Stomach (tissue), 9 donors: ENCODE data around the gene CREB3. TPM values are rescaled to one million over a fixed set of nuclear protein-coding genes. Genes with fewer than 3 reads are reported as not detected.

Experiments
- DNase-seq, 2 donors: peaks; one replicate each; pipeline versions ENCODE4 v3.0.0 to v3.0.0-alpha.2; 2013 to 2019
- H3K27ac ChIP-seq, 5 donors: fragments of 200-600 bp in 4 of 5; sonication (generic) in 4 of 5; one replicate each; pipeline ENCODE4 v1.5.1; 2013 to 2019; ENCODE audit warnings: mild to moderate bottlenecking in 1 of 5, moderate library complexity in 1 of 5
- H3K27me3 ChIP-seq, 3 donors: fragments of 200-600 bp; sonication (generic); one replicate each; pipeline ENCODE4 v1.5.1; 2017 to 2019; ENCODE audit warnings: mixed run types in 1 of 3
- H3K36me3 ChIP-seq, 4 donors: fragments of 200-600 bp; sonication (generic); 1 replicate in 3 of 4; 2 replicates in 1 of 4; pipeline ENCODE4 v1.5.1; 2016 to 2019
- H3K4me1 ChIP-seq, 4 donors: fragments of 200-600 bp; sonication (generic); one replicate each; pipeline ENCODE4 v1.5.1; 2016 to 2019
- H3K4me3 ChIP-seq, 4 donors: fragments of 200-600 bp; sonication (generic) in 3 of 4; one replicate each; pipeline ENCODE4 v1.5.1; 2016 to 2019; ENCODE audit warnings: mild to moderate bottlenecking in 1 of 4
- H3K9me3 ChIP-seq, 4 donors: fragments of 200-600 bp; sonication (generic); one replicate each; pipeline ENCODE4 v1.5.1; 2016 to 2019
- CTCF ChIP-seq, 7 experiments: fragments of 450-650 bp in 4 of 7; fragments of 200-600 bp in 3 of 7; sonication (generic) in 3 of 7; IDR thresholded peaks; one replicate each; pipeline ENCODE4 v1.5.1; 2016 to 2019; ENCODE audit warnings: antibody characterized with exemption in 7 of 7, control low read depth in 2 of 7, mild to moderate bottlenecking in 1 of 7
- EP300 ChIP-seq: sonication (generic); formaldehyde crosslinking; IDR thresholded peaks from one replicate; pipeline ENCODE4 v1.6.1; 2017; ENCODE audit warnings: antibody characterized with exemption
- POLR2A ChIP-seq, 4 donors: fragments of 450-650 bp; IDR thresholded peaks; one replicate each; pipeline ENCODE4 v1.6.1; 2016; ENCODE audit warnings: antibody characterized with exemption in 4 of 4, control low read depth in 2 of 4, mild to moderate bottlenecking in 1 of 4, moderate library complexity in 1 of 4
- POLR2AphosphoS5 ChIP-seq, 3 donors: sonication (generic); formaldehyde crosslinking; IDR thresholded peaks; one replicate each; pipeline ENCODE4 v1.6.1; 2016; ENCODE audit warnings: antibody characterized with exemption in 3 of 3
- WGBS, 5 donors: extraction: QIAGEN DNeasy Blood & Tissue Kit in 3 of 5; methylation state at CpG; one replicate each; pipeline versions ENCODE4 v1.1.5 to v1.1.7; 2013 to 2018; 5-methylcytosine and 5-hydroxymethylcytosine counted together
- intact Hi-C: fragments of 100-400 bp; cut with DNase I; formaldehyde crosslinking; loops from one replicate; pipeline ENCODE4 v1.15.1; 2023; ENCODE audit warnings: low total_unique reads
- polyA plus RNA-seq, 3 donors: library from polyadenylated mRNA; stranded (reverse); fragments of 200-250 nt; gene quantifications; one replicate each; pipeline ENCODE4 v1.2.3, GENCODE V29; 2013
- total RNA-seq, 5 donors: library from RNA; depleted of rRNA; stranded (reverse); fragments of >200 nt; gene quantifications; one replicate each; pipeline versions ENCODE4 v1.1.0 to v1.2.3, GENCODE V29; 2014 to 2016
- donor health status: healthy with polysubstance abuse.
- donor health status: Bipolar disorder and iron deficiency.
- donor health status: healthy.

CREB3 gene
- total and polyA plus RNA-seq, 8 donors = 29.4 to 84.0 (median 39.2) TPM

- H3K27ac ChIP-seq = peak overlapping the region in 2 of 5 donors; percentile 7 to 56
- TF ChIP-seq EP300 (no peak), POLR2AphosphoS5 (IDR thresholded peaks at IDR 0.05) (peak in 1 of 3 donors; percentile 44), POLR2A (IDR thresholded peaks at IDR 0.05) (no peak), CTCF (IDR thresholded peaks at IDR 0.05) (no peak)
- H3K4me3 ChIP-seq = no peak overlapping the region
- peak in 1 of 2 donors; percentile 89 for DNase-seq
- intact Hi-C loops = no loop called here
- H3K4me1 ChIP-seq = peaks cover 14 to 53% (median 36%) of the 10 kb centered on the region in 4 donors
- H3K27me3 ChIP-seq = no peaks in the 10 kb centered on the region
- no peaks in the 10 kb centered on the region for H3K9me3 ChIP-seq
- H3K36me3 ChIP-seq = no peaks in the 10 kb centered on the region
- 29 to 51% (median 34%) methylated on average over 2 of the region's 2 CpGs for WGBS, 5 donors
These were observed 28.2 kb downstream of the CREB3 start for GRCh38 chr9:35760651-35761050.

DNA sequence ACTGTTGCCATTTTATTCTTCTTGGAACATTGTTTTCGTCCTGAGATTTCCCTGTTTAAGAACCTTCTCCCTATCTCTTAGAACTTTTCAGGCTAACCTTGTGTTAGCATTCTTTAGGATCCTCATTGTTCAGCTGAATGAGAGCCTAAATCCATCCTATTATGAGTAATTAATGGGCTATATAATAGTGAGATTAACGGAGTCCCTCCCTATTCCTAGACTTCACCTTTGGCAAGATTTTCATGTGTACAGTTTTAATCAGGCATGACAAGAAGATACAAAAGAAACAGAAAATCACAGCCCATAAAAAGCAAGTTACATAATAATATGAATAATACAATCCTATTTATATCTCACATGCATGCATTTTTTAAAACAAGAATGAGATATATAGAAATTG, 30.7 kb downstream of the CREB3 start:
- no peaks in the 10 kb centered on the region for H3K27me3 ChIP-seq
- H3K4me3 ChIP-seq = no peak overlapping the region
- 54 to 75% (median 61%) methylated on average over 2 of the region's 2 CpGs for WGBS, 5 donors
- intact Hi-C loops = no loop called here
- no peak for DNase-seq
- H3K27ac ChIP-seq = no peak overlapping the region
- H3K36me3 ChIP-seq = no peaks in the 10 kb centered on the region
- peaks cover 6 to 34% (median 20%) of the 10 kb centered on the region in 4 donors for H3K4me1 ChIP-seq
- no peaks in the 10 kb centered on the region for H3K9me3 ChIP-seq
- TF ChIP-seq POLR2A (IDR thresholded peaks at IDR 0.05) = no peak
- no peak for TF ChIP-seq EP300
- TF ChIP-seq POLR2AphosphoS5 (IDR thresholded peaks at IDR 0.05) = no peak
- no peak for TF ChIP-seq CTCF (IDR thresholded peaks at IDR 0.05)

DNA sequence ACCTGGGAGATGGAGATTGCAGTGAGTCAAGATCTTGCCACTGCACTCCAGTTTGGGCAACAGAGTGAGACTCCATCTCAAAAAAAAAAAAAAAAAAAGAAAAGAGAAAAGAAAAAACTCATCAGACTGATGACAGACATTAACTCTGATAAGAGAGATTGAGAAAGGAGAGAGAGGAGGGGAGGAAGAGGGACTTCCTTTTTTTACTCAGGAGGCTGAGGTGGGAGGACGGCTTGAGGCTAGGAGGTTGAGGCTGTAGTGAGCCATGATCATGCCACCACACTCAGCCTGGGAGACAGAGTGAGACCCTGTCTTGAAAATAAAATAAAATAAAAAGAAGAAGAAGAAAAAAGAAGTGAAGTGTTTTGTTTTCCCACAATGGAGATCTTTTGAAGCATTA, 31.3 kb downstream of the CREB3 start:
- 82 to 100% (median 100%) methylated on average over 1 of the region's 1 CpG for WGBS, 5 donors
- H3K36me3 ChIP-seq = no peaks in the 10 kb centered on the region
- intact Hi-C loops = no loop called here

DNA sequence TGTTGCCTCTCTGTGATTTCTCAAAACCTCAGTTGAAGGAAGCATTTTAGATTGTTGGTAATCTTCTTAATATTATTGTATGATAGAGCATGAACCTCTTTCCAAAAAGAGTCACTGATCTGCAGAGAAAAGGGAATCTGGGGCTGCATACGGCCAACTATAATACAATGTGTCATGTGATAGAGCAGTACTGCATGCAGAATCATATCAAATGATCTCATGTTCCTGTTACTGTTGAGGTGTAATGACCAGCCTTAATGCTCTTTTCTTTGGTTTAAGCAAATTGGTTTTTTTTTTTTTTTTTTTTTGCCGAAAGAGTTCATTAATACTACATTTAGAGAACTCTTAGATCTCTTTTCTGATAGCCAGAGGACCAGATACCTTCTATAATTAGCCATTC, 34.5 kb downstream of the CREB3 start:
- Histone ChIP-seq H3K27ac (no peak overlapping the region), H3K4me3 (no peak overlapping the region), H3K9me3 (no peaks in the 10 kb centered on the region), H3K27me3 (no peaks in the 10 kb centered on the region), H3K4me1 (peaks cover 10 to 37% (median 26%) of the 10 kb centered on the region in 4 donors), H3K36me3 (no peaks in the 10 kb centered on the region)
- WGBS, 5 donors = 72 to 89% (median 82%) methylated on average over 2 of the region's 2 CpGs
- TF ChIP-seq EP300 (no peak), POLR2AphosphoS5 (IDR thresholded peaks at IDR 0.05) (no peak), CTCF (IDR thresholded peaks at IDR 0.05) (no peak), POLR2A (IDR thresholded peaks at IDR 0.05) (no peak)
- intact Hi-C loops = no loop called here
- DNase-seq = no peak

More for the DNA sequence above, 31.3 kb downstream of the CREB3 start:
- H3K4me1 ChIP-seq = peaks cover 0 to 28% (median 17%) of the 10 kb centered on the region in 4 donors
- DNase-seq = no peak
- H3K27me3 ChIP-seq = no peaks in the 10 kb centered on the region
- no peak overlapping the region for H3K27ac ChIP-seq
- no peak overlapping the region for H3K4me3 ChIP-seq
- no peak for TF ChIP-seq EP300
- no peak for TF ChIP-seq POLR2A (IDR thresholded peaks at IDR 0.05)
- TF ChIP-seq CTCF (IDR thresholded peaks at IDR 0.05) = no peak
- TF ChIP-seq POLR2AphosphoS5 (IDR thresholded peaks at IDR 0.05) = no peak
- H3K9me3 ChIP-seq = no peaks in the 10 kb centered on the region
